Measurements from ENCODE around the gene PBXIP1. TPM values are rescaled to one million over a fixed set of nuclear protein-coding genes. Genes with fewer than 3 reads are reported as not detected.
"Not testable (repeated sequence)": the region's sequence is repeated elsewhere in the genome, so short reads cannot be mapped to it uniquely, and the experiment has no call there.

Gene PBXIP1
- total and polyA plus RNA-seq, 12 donors = 97.0 to 342 (median 258) TPM

GRCh38 chr1:154988058-154988954 is 32.4 kb upstream of the PBXIP1 start:
- Histone ChIP-seq H3K36me3 (replicated peaks in 1 of 2) (peaks cover 0 to 6% of the 10 kb centered on the region in 2 donors), H3K9me3 (replicated peaks in 1 of 3) (no peaks in the 10 kb centered on the region), H3K27me3 (no peaks in the 10 kb centered on the region), H3K4me1 (replicated peaks in 1 of 2) (peaks cover 7 to 8% of the 10 kb centered on the region in 2 donors), H3K27ac (no peak overlapping the region), H3K4me3 (no peak overlapping the region)
- WGBS, 4 donors = 87 to 93% (median 91%) methylated on average over 16 to 17 of the region's 17 CpGs
- intact Hi-C loops (cut with DNase I) = no loop called here
- no peak for DNase-seq
- TF ChIP-seq CTCF (IDR thresholded peaks at IDR 0.05) (no peak), POLR2A (IDR thresholded peaks at IDR 0.05) (no peak)

GRCh38 chr1:154987326-154987725 is 31.4 kb upstream of the PBXIP1 start:
- no peaks in the 10 kb centered on the region for H3K27me3 ChIP-seq
- peaks cover 0 to 6% of the 10 kb centered on the region in 2 donors for H3K36me3 ChIP-seq (replicated peaks in 1 of 2)
- H3K4me1 ChIP-seq (replicated peaks in 1 of 2) = peaks cover 7 to 13% of the 10 kb centered on the region in 2 donors
- no peak overlapping the region for H3K27ac ChIP-seq
- TF ChIP-seq POLR2A (IDR thresholded peaks at IDR 0.05) = no peak
- no peak for TF ChIP-seq CTCF (IDR thresholded peaks at IDR 0.05)
- H3K9me3 ChIP-seq (replicated peaks in 1 of 3) = no peaks in the 10 kb centered on the region
- no peak overlapping the region for H3K4me3 ChIP-seq
- intact Hi-C loops (cut with DNase I) = no loop called here
- DNase-seq = no peak
- WGBS, 4 donors = 65 to 78% (median 75%) methylated on average over 6 of the region's 6 CpGs

GRCh38 chr1:154986736-154987135 is 30.8 kb upstream of the PBXIP1 start:
- WGBS, 4 donors = 85 to 93% (median 92%) methylated on average over 4 of the region's 4 CpGs
- H3K27ac ChIP-seq; H3K36me3 ChIP-seq (replicated peaks in 1 of 2); H3K4me3 ChIP-seq; H3K9me3 ChIP-seq (replicated peaks in 1 of 3); H3K27me3 ChIP-seq; intact Hi-C loops (cut with DNase I); DNase-seq: not testable (repeated sequence)
- H3K4me1 ChIP-seq (replicated peaks in 1 of 2) = peaks cover 7 to 14% of the 10 kb centered on the region in 2 donors

GRCh38 chr1:154983776-154984466 is 28.0 kb upstream of the PBXIP1 start:
- Histone ChIP-seq H3K4me3 (peak overlapping the region in 3 of 4 donors; percentile 21 to 92 (median 50)), H3K36me3 (replicated peaks in 1 of 2) (no peaks in the 10 kb centered on the region), H3K9me3 (replicated peaks in 1 of 3) (no peaks in the 10 kb centered on the region), H3K27ac (peak overlapping the region in 2 of 5 donors; percentile 43 to 47), H3K27me3 (no peaks in the 10 kb centered on the region), H3K4me1 (replicated peaks in 1 of 2) (peaks cover 7 to 14% of the 10 kb centered on the region in 2 donors)
- 23 to 28% (median 24%) methylated on average over 14 to 17 of the region's 17 CpGs for WGBS, 4 donors
- DNase-seq = peak in 1 of 7 donors; percentile 14
- TF ChIP-seq POLR2A (IDR thresholded peaks at IDR 0.05) (no peak), CTCF (IDR thresholded peaks at IDR 0.05) (no peak)
- intact Hi-C loops (cut with DNase I) = no loop called here
